WTC11 (cell line): Measurements from ENCODE around the gene CPEB1. TPM values are rescaled to one million over a fixed set of nuclear protein-coding genes. Genes with fewer than 3 reads are reported as not detected.

ENCODE experiments used
- ATAC-seq: fragments of 200-7000 bp; cut with Tn5 transposase; 2 replicates; pipeline ENCODE4 v1.10.0; 2021; ENCODE audit warnings: mild to moderate bottlenecking, moderate library complexity
- CTCF ChIA-PET: fragments of 300-600 bp; sonication (Branson Sonifier 250); formaldehyde crosslinking; loops from one replicate; lab custom pipeline; 2021; ENCODE audit warnings: antibody characterized with exemption; lab: Charles Lee
- POLR2A ChIA-PET: fragments of 350-600 bp; sonication (Branson Sonifier 250); formaldehyde crosslinking; loops from one replicate; lab custom pipeline; 2021; ENCODE audit warnings: antibody characterized with exemption; lab: Charles Lee
- DNase-seq: peaks from one replicate; pipeline ENCODE4 v3.0.0; 2021; ENCODE audit warnings: low spot score
- H3K27ac Mint-ChIP-seq: 2 replicates; pipeline ENCODE4 v1.8.0; 2021; ENCODE audit warnings: mixed read lengths
- H3K27me3 Mint-ChIP-seq: 2 replicates; pipeline ENCODE4 v1.8.0; 2021; ENCODE audit warnings: low read depth, mild to moderate bottlenecking, moderate library complexity, mixed read lengths
- H3K36me3 Mint-ChIP-seq: 2 replicates; pipeline ENCODE4 v1.8.0; 2021; ENCODE audit warnings: mixed read lengths
- H3K4me1 Mint-ChIP-seq: 2 replicates; pipeline ENCODE4 v1.8.0; 2022; ENCODE audit warnings: mixed read lengths
- H3K4me3 Mint-ChIP-seq: 2 replicates; pipeline ENCODE4 v1.8.0; 2021; ENCODE audit warnings: mild to moderate bottlenecking, moderate library complexity, mixed read lengths
- H3K9me3 Mint-ChIP-seq: 2 replicates; pipeline ENCODE4 v1.8.0; 2021; ENCODE audit warnings: mixed read lengths
- ATF6 ChIP-seq: sonication (generic); formaldehyde crosslinking; IDR thresholded peaks from 2 replicates; pipeline ENCODE4 v1.8.1; 2023; ENCODE audit warnings: mild to moderate bottlenecking, missing genetic modification reagents
- EMX1 ChIP-seq: fragments of 250-450 bp; sonication (Bioruptor Pico); IDR thresholded peaks from 2 replicates; pipeline ENCODE4 v1.8.0; 2021; ENCODE audit warnings: mild to moderate bottlenecking
- ETV6 ChIP-seq: sonication (generic); formaldehyde crosslinking; IDR thresholded peaks from 2 replicates; pipeline ENCODE4 v1.8.1; 2022; ENCODE audit warnings: mild to moderate bottlenecking, missing genetic modification reagents
- FOXP1 ChIP-seq: sonication (generic); formaldehyde crosslinking; IDR thresholded peaks from 2 replicates; pipeline ENCODE4 v1.8.0; 2022; ENCODE audit warnings: missing genetic modification reagents, mild to moderate bottlenecking, moderate library complexity, borderline replicate concordance
- GABPB1 ChIP-seq: sonication (generic); formaldehyde crosslinking; IDR thresholded peaks from 2 replicates; pipeline ENCODE4 v1.8.1; 2023; ENCODE audit warnings: mild to moderate bottlenecking, missing genetic modification reagents
- GTF2I ChIP-seq: fragments of 250-450 bp; sonication (Bioruptor Pico); conservative IDR thresholded peaks from 2 replicates; pipeline ENCODE4 v1.4.0; 2021; ENCODE audit warnings: mild to moderate bottlenecking
- HMGA2 ChIP-seq: fragments of 250-450 bp; sonication (Bioruptor Pico); IDR thresholded peaks from 2 replicates; pipeline ENCODE4 v1.4.0; 2021; ENCODE audit warnings: mild to moderate bottlenecking, moderate library complexity
- NFATC4 ChIP-seq: fragments of 250-450 bp; sonication (Bioruptor Pico); IDR thresholded peaks from 2 replicates; pipeline ENCODE4 v1.9.0; 2021; ENCODE audit warnings: mild to moderate bottlenecking
- NFE2L1 ChIP-seq: sonication (generic); formaldehyde crosslinking; IDR thresholded peaks from 2 replicates; pipeline ENCODE4 v1.8.1; 2023; ENCODE audit warnings: missing genetic modification reagents
- NR2C2 ChIP-seq: sonication (generic); formaldehyde crosslinking; IDR thresholded peaks from 2 replicates; pipeline ENCODE4 v1.8.0; 2022; ENCODE audit warnings: mild to moderate bottlenecking, missing genetic modification reagents
- RORB ChIP-seq: fragments of 250-450 bp; sonication (Bioruptor Pico); IDR thresholded peaks from 2 replicates; pipeline ENCODE4 v1.9.0; 2021; ENCODE audit warnings: mild to moderate bottlenecking
- SMAD4 ChIP-seq: sonication (generic); formaldehyde crosslinking; IDR thresholded peaks from 2 replicates; pipeline ENCODE4 v1.8.0; 2022; ENCODE audit warnings: mild to moderate bottlenecking, missing genetic modification reagents
- SP1 ChIP-seq: sonication (generic); formaldehyde crosslinking; conservative IDR thresholded peaks from 2 replicates; pipeline ENCODE4 v1.8.1; 2022; ENCODE audit warnings: missing genetic modification reagents
- TCF7 ChIP-seq: sonication (generic); formaldehyde crosslinking; IDR thresholded peaks from 2 replicates; pipeline ENCODE4 v1.8.0; 2022; ENCODE audit warnings: mild to moderate bottlenecking, low read depth, missing genetic modification reagents, moderate library complexity
- TEAD1 ChIP-seq: sonication (generic); formaldehyde crosslinking; IDR thresholded peaks from 2 replicates; pipeline ENCODE4 v1.8.0; 2022; ENCODE audit warnings: mild to moderate bottlenecking, missing genetic modification reagents
- USF2 ChIP-seq: sonication (generic); formaldehyde crosslinking; IDR thresholded peaks from 2 replicates; pipeline ENCODE4 v1.8.1; 2023; ENCODE audit warnings: mild to moderate bottlenecking, missing genetic modification reagents, moderate library complexity
- ZMAT4 ChIP-seq: fragments of 250-450 bp; sonication (Bioruptor Pico); IDR thresholded peaks from 2 replicates; pipeline ENCODE4 v1.9.0; 2021; ENCODE audit warnings: mild to moderate bottlenecking
- ZNF263 ChIP-seq: sonication (generic); formaldehyde crosslinking; IDR thresholded peaks from 2 replicates; pipeline ENCODE4 v1.8.1; 2022; ENCODE audit warnings: low read depth, mild to moderate bottlenecking, moderate library complexity, missing genetic modification reagents
- total RNA-seq: library from RNA; stranded (reverse); gene quantifications from 3 replicates; pipeline ENCODE4 v1.2.3, GENCODE V29; 2021
- TF ChIP-seq, protein P1 (sequence below): sonication (generic); formaldehyde crosslinking; conservative IDR thresholded peaks from 2 replicates; pipeline ENCODE4 v1.8.1; 2023; ENCODE audit warnings: mild to moderate bottlenecking, low read depth, missing genetic modification reagents, moderate library complexity
- TF ChIP-seq, protein P2 (sequence below): sonication (generic); formaldehyde crosslinking; IDR thresholded peaks from 2 replicates; pipeline ENCODE4 v1.8.0; 2022; ENCODE audit warnings: mild to moderate bottlenecking, missing genetic modification reagents
- TF ChIP-seq, protein P3 (sequence below): sonication (generic); formaldehyde crosslinking; IDR thresholded peaks from 2 replicates; pipeline ENCODE4 v1.8.1; 2022; ENCODE audit warnings: low read depth, missing genetic modification reagents, borderline replicate concordance

The CPEB1 gene
- total RNA-seq, 1 experiment from 2014 or later: 2.5 TPM

- Mint-ChIP-seq H3K27me3 (0 out of 2 replicates have a peak, but pooled peaks cover 4% of the 10 kb centered on the region), H3K27ac (no peak overlapping the region), H3K9me3 (no peaks in the 10 kb centered on the region), H3K4me3 (no peak overlapping the region), H3K36me3 (peaks cover 19% of the 10 kb centered on the region), H3K4me1 (peaks cover 25% of the 10 kb centered on the region)
- ATAC-seq (no peak), DNase-seq (no peak)
- TF ChIP-seq, protein P1, sequence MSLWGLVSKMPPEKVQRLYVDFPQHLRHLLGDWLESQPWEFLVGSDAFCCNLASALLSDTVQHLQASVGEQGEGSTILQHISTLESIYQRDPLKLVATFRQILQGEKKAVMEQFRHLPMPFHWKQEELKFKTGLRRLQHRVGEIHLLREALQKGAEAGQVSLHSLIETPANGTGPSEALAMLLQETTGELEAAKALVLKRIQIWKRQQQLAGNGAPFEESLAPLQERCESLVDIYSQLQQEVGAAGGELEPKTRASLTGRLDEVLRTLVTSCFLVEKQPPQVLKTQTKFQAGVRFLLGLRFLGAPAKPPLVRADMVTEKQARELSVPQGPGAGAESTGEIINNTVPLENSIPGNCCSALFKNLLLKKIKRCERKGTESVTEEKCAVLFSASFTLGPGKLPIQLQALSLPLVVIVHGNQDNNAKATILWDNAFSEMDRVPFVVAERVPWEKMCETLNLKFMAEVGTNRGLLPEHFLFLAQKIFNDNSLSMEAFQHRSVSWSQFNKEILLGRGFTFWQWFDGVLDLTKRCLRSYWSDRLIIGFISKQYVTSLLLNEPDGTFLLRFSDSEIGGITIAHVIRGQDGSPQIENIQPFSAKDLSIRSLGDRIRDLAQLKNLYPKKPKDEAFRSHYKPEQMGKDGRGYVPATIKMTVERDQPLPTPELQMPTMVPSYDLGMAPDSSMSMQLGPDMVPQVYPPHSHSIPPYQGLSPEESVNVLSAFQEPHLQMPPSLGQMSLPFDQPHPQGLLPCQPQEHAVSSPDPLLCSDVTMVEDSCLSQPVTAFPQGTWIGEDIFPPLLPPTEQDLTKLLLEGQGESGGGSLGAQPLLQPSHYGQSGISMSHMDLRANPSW (CRISPR knock-in tag): no peak
- no peak for TF ChIP-seq NR2C2
- TF ChIP-seq, protein P2, sequence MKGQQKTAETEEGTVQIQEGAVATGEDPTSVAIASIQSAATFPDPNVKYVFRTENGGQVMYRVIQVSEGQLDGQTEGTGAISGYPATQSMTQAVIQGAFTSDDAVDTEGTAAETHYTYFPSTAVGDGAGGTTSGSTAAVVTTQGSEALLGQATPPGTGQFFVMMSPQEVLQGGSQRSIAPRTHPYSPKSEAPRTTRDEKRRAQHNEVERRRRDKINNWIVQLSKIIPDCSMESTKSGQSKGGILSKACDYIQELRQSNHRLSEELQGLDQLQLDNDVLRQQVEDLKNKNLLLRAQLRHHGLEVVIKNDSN (CRISPR knock-in tag): no peak
- no peak for TF ChIP-seq TCF7 (CRISPR knock-in tag)
- no peak for TF ChIP-seq NFE2L1 (CRISPR knock-in tag)
- no peak for TF ChIP-seq USF2 (CRISPR knock-in tag)
- ChIA-PET POLR2A (interaction anchor here (0.6 to 1.1 kb wide), 2 partner anchors 167 to 1069 kb away, joined by 3 read pairs; no protein-coding TSS in a partner anchor), CTCF (interaction anchor here (0.7 to 4.8 kb wide), 5 partner anchors 12 to 104 kb away, joined by 3 to 83 read pairs (median 5); partner anchors contain the start of gene CPEB1)
These were observed 104.0 kb downstream of the CPEB1 start for GRCh38 chr15:82543160-82543559.

GRCh38 chr15:82540984-82541431, 106.2 kb downstream of the CPEB1 start:
- DNase-seq (peak; percentile 46), ATAC-seq (peak; percentile 20)
- 0 out of 2 replicates have a peak, but pooled peaks cover 4% of the 10 kb centered on the region for H3K27me3 Mint-ChIP-seq
- H3K4me1 Mint-ChIP-seq: peaks cover 43% of the 10 kb centered on the region
- H3K9me3 Mint-ChIP-seq: no peaks in the 10 kb centered on the region
- POLR2A ChIA-PET: interaction anchor here (0.6 to 1.5 kb wide), 4 partner anchors 65 to 209 kb away, joined by 3 to 7 read pairs (median 4); no protein-coding TSS in a partner anchor
- peak overlapping the region; percentile 82 for H3K27ac Mint-ChIP-seq
- TF ChIP-seq RORB (CRISPR knock-in tag): no peak
- no peak for TF ChIP-seq TEAD1
- no peak for TF ChIP-seq NR2C2
- TF ChIP-seq ZNF263 (CRISPR knock-in tag): no peak
- no peak for TF ChIP-seq SMAD4 (CRISPR knock-in tag)
- TF ChIP-seq NFE2L1 (CRISPR knock-in tag): no peak
- TF ChIP-seq EMX1: no peak
- peak overlapping the region; percentile 86 for H3K4me3 Mint-ChIP-seq
- CTCF ChIA-PET: interaction anchor here (0.8 to 4.8 kb wide), 8 partner anchors 10 to 106 kb away, joined by 3 to 83 read pairs (median 4); partner anchors contain the start of gene CPEB1
- H3K36me3 Mint-ChIP-seq: peaks cover 40% of the 10 kb centered on the region

- ChIA-PET POLR2A (interaction anchor here (0.7 to 1.5 kb wide), 5 partner anchors 21 to 209 kb away, joined by 3 to 7 read pairs (median 4); no protein-coding TSS in a partner anchor), CTCF (interaction anchor here (0.6 to 4.8 kb wide), 10 partner anchors 10 to 211 kb away, joined by 3 to 83 read pairs (median 4); partner anchors contain the start of gene CPEB1)
- ATAC-seq (peak; percentile 82), DNase-seq (peak; percentile 96)
- peaks cover 47% of the 10 kb centered on the region for H3K36me3 Mint-ChIP-seq
- H3K27ac Mint-ChIP-seq: peak within 1 kb of the TSS; percentile 98
- H3K27me3 Mint-ChIP-seq: 0 out of 2 replicates have a peak, but pooled peaks cover 4% of the 10 kb centered on the region
- H3K4me1 Mint-ChIP-seq: peaks cover 43% of the 10 kb centered on the region
- peak within 1 kb of the TSS; percentile 86 for H3K4me3 Mint-ChIP-seq
- H3K9me3 Mint-ChIP-seq: no peaks in the 10 kb centered on the region
- TF ChIP-seq GTF2I (CRISPR knock-in tag): no peak
- no peak for TF ChIP-seq NFATC4 (CRISPR knock-in tag)
- TF ChIP-seq HMGA2 (CRISPR knock-in tag): no peak
- TF ChIP-seq FOXP1 (CRISPR knock-in tag): peak; percentile 56
- peak; percentile 31; the same call in 1 of the 2 replicates for TF ChIP-seq ZMAT4 (CRISPR knock-in tag)
- TF ChIP-seq GABPB1: peak; percentile 83
- TF ChIP-seq, protein P3, sequence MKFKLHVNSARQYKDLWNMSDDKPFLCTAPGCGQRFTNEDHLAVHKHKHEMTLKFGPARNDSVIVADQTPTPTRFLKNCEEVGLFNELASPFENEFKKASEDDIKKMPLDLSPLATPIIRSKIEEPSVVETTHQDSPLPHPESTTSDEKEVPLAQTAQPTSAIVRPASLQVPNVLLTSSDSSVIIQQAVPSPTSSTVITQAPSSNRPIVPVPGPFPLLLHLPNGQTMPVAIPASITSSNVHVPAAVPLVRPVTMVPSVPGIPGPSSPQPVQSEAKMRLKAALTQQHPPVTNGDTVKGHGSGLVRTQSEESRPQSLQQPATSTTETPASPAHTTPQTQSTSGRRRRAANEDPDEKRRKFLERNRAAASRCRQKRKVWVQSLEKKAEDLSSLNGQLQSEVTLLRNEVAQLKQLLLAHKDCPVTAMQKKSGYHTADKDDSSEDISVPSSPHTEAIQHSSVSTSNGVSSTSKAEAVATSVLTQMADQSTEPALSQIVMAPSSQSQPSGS (CRISPR knock-in tag): no peak
- TF ChIP-seq ATF6 (CRISPR knock-in tag): no peak
- TF ChIP-seq SP1 (CRISPR knock-in tag): peak; percentile 80
- TF ChIP-seq ETV6: peak; percentile 82
These were observed 106.8 kb downstream of the CPEB1 start, which contains the start of gene RPS17 for GRCh38 chr15:82540055-82540983. Gene RPS17, minus strand, starts transcription at chr15:82540457. Its CDS starts 29 bp downstream, at chr15:82540428.
